Astrocyte of the cerebellum (primary cell): ENCODE data around the gene SAMD15.
"Not testable (repeated sequence)": the region's sequence is repeated elsewhere in the genome, so short reads cannot be mapped to it uniquely, and the experiment has no call there.

Source experiments
- DNase-seq: peaks from one replicate; pipeline ENCODE4 v3.0.0-alpha.2; 2011; ENCODE audit warnings: low read depth
- H3K4me3 ChIP-seq: 2 replicates; pipeline ENCODE4 v1.5.1; 2011; ENCODE audit warnings: mild to moderate bottlenecking, low read depth, low read length, moderate library complexity
- CTCF ChIP-seq: IDR thresholded peaks from 2 replicates; pipeline ENCODE4 v1.5.1; 2012; ENCODE audit warnings: low read length, low read depth, moderate library complexity, mild to moderate bottlenecking; ENCODE audit errors: missing control alignments
- in situ Hi-C: cut with HindIII; loops from 2 replicates; pipeline ENCODE4 v1.10.0; 2017; ENCODE audit warnings: low sequenced_read_pairs

Gene SAMD15

DNA sequence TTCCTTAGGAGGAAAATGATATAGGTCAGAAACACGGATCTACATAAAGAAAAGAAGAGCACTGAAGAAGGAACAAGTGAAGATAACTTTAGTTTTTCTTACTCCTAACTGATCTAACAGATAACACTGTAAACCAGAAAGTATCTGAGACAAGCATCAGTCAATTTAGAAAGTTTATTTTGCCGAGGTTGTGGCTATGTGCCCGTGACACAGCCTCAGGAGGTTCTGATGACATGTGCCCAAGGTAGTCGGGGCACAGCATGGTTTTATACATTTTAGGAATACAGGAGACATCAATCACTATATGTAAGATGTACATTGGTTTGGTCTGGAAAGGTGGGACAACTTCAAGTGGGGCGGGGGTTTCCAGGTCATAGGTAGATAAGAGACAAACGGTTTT, 23.0 kb downstream of the SAMD15 start:
- in situ Hi-C loops = no loop called here
- no peak overlapping the region for H3K4me3 ChIP-seq
- no peak for TF ChIP-seq CTCF
- no peak for DNase-seq

- H3K4me3 ChIP-seq = no peak overlapping the region
- in situ Hi-C loops = no loop called here
- no peak for DNase-seq
- no peak for TF ChIP-seq CTCF
Measured at GRCh38 chr14:77403768-77404167, 26.6 kb downstream of the SAMD15 start.

GRCh38 chr14:77406086-77406485, 28.9 kb downstream of the SAMD15 start:
- H3K4me3 ChIP-seq = no peak overlapping the region
- TF ChIP-seq CTCF = no peak
- in situ Hi-C loops = no loop called here
- no peak for DNase-seq

- in situ Hi-C loops = no loop called here
- DNase-seq = no peak
- no peak for TF ChIP-seq CTCF
- no peak overlapping the region for H3K4me3 ChIP-seq
Measured at GRCh38 chr14:77406718-77407117, 29.5 kb downstream of the SAMD15 start.

- no peak overlapping the region for H3K4me3 ChIP-seq
- no peak for TF ChIP-seq CTCF
- no peak for DNase-seq
- in situ Hi-C loops = no loop called here
Measured at GRCh38 chr14:77407158-77407557, 30.0 kb downstream of the SAMD15 start.

GRCh38 chr14:77409131-77409533, 32.0 kb downstream of the SAMD15 start:
- H3K4me3 ChIP-seq = no peak overlapping the region
- peak; percentile 25 for TF ChIP-seq CTCF
- in situ Hi-C loops = no loop called here
- no peak for DNase-seq

GRCh38 chr14:77415403-77416030, 38.3 kb downstream of the SAMD15 start:
- DNase-seq, in situ Hi-C loops, H3K4me3 ChIP-seq: not testable (repeated sequence)

DNA sequence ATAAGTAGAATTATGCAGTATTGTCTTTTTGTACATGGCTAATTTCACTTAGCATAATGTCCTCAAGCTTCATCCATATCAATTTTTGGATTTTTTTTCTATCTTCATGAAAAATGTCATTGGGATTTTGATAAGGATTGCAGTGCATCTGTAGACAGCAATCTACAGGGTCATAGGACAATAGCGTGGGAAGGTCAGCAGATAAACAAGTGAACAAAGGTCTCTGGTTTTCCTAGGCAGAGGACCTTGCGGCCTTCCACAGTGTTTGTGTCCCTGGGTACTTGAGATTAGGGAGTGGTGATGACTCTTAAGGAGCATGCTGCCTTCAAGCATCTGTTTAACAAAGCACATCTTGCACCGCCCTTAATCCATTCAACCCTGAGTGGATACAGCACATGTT, 38.9 kb downstream of the SAMD15 start:
- DNase-seq, H3K4me3 ChIP-seq, in situ Hi-C loops: not testable (repeated sequence)
